Natural killer cell (primary cell): Measurements from ENCODE around the gene CDK14. TPM values are rescaled to one million over a fixed set of nuclear protein-coding genes. Genes with fewer than 3 reads are reported as not detected.

Source experiments
- ATAC-seq, 3 donors: fragments of 150-1000 bp in 2 of 3; fragments of 200-7000 bp in 1 of 3; cut with Tn5 transposase; 1 replicate in 1 of 3; 2 replicates in 2 of 3; pipeline ENCODE4 v1.10.0; 2021; ENCODE audit warnings: mild to moderate bottlenecking in 2 of 3, moderate library complexity in 2 of 3
- DNase-seq, 2 donors: peaks; one replicate each; pipeline versions ENCODE4 v3.0.0 to v3.0.0-alpha.2; 2013 to 2021; ENCODE audit warnings: mixed read lengths in 1 of 2
- H3K27ac ChIP-seq: one replicate; pipeline ENCODE4 v1.5.1; 2013; ENCODE audit warnings: mild to moderate bottlenecking, low read length
- H3K27me3 ChIP-seq: one replicate; pipeline ENCODE4 v1.6.1; 2013; ENCODE audit warnings: low read length; ENCODE audit not compliant: control insufficient read depth, insufficient read depth
- H3K36me3 ChIP-seq: one replicate; pipeline ENCODE4 v1.6.1; 2013; ENCODE audit warnings: low read length; ENCODE audit not compliant: control insufficient read depth, insufficient read depth
- H3K4me1 ChIP-seq: one replicate; pipeline ENCODE4 v1.6.1; 2013; ENCODE audit warnings: low read length; ENCODE audit not compliant: control insufficient read depth, insufficient read depth
- H3K4me3 ChIP-seq: one replicate; pipeline ENCODE4 v1.5.1; 2013; ENCODE audit warnings: low read length
- H3K9me3 ChIP-seq: one replicate; pipeline ENCODE4 v1.6.1; 2013; ENCODE audit warnings: low read length; ENCODE audit not compliant: control insufficient read depth, insufficient read depth
- H3K27ac Mint-ChIP-seq, 2 donors: one replicate each; pipeline ENCODE4 v1.8.0; 2022; ENCODE audit warnings: mild to moderate bottlenecking in 2 of 2, mixed read lengths in 2 of 2, moderate library complexity in 1 of 2
- H3K27me3 Mint-ChIP-seq, 2 donors: one replicate each; pipeline ENCODE4 v1.8.0; 2022; ENCODE audit warnings: low read depth in 2 of 2, mixed read lengths in 2 of 2
- H3K36me3 Mint-ChIP-seq: one replicate; pipeline ENCODE4 v1.8.0; 2022; ENCODE audit warnings: mixed read lengths
- H3K4me1 Mint-ChIP-seq, 2 donors: one replicate each; pipeline ENCODE4 v1.8.0; 2022; ENCODE audit warnings: mixed read lengths in 2 of 2
- H3K4me3 Mint-ChIP-seq: one replicate; pipeline ENCODE4 v1.8.0; 2022; ENCODE audit warnings: mild to moderate bottlenecking, moderate library complexity, mixed read lengths
- H3K9me3 Mint-ChIP-seq, 2 donors: one replicate each; pipeline ENCODE4 v1.8.0; 2022; ENCODE audit warnings: mixed read lengths in 2 of 2
- CTCF ChIP-seq: fragments of 200-600 bp; IDR thresholded peaks from one replicate; pipeline ENCODE4 v1.8.0; 2022; ENCODE audit warnings: antibody characterized with exemption
- WGBS: methylation state at CpG from one replicate; pipeline ENCODE4 v1.1.7; 2013; ENCODE audit warnings: missing lambda C conversion rate; ENCODE audit not compliant: insufficient coverage; 5-methylcytosine and 5-hydroxymethylcytosine counted together
- intact Hi-C: fragments of 100-400 bp; cut with micrococcal nuclease; formaldehyde crosslinking; loops from one replicate; pipeline ENCODE4 v1.14.2; 2022
- total RNA-seq, 4 donors: library from RNA; stranded (reverse); fragments of 120-200 nt in 1 of 4; gene quantifications; one replicate each; pipeline versions ENCODE4 v1.2.3 to v1.2.4, GENCODE V29; 2013 to 2022

Gene CDK14
- total RNA-seq, 3 donors from 2014 or later (not counting 1 experiment from before 2014, with no cell fraction given), result 1.2 to 12.5 (median 1.9) TPM

DNA sequence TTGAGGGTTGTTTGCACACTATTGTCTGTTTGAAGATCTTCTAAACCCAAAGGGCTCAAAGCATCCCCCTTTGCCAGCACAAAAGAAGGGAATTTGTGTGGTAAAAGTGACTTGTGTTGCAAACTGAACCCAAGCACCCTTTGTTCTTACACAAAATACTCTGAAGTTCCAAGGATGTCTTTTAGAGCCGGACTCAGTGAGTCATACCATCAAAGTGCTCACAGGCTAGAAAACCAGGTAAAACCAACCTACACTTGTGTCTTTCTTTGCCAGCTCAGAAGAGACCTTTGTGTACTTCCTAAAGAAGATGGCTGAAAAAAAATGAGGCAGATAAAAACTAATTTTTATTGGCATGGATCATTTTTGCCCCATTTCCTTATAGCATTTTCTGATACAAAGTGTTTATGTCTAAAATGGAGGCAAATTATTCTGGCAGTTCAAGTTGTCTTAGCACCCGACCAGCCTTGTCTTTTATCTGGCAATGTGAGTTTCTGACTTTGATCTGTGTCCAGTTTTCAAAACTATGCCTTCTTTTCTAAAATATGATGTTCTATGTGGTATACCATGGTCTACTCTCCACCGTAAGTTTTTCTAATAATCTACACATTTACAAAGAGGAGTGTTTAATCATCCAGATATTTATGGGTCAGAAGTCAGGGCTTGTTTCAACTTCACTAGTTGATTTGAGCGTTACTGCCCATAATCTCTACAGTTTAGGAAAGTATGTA lies 539.7 kb downstream of the CDK14 start:
- H3K4me3 ChIP-seq, result no peak overlapping the region
- intact Hi-C loops, result no loop called here
- TF ChIP-seq CTCF, result no peak
- Mint-ChIP-seq H3K4me1 (no peaks in the 10 kb centered on the region), H3K27me3 (no peaks in the 10 kb centered on the region), H3K4me3 (no peak overlapping the region), H3K36me3 (no peaks in the 10 kb centered on the region), H3K27ac (no peak overlapping the region), H3K9me3 (peaks cover 3% of the 10 kb centered on the region in 2 donors)
- DNase-seq (no peak), ATAC-seq (no peak)
- H3K27me3 ChIP-seq, result no peaks in the 10 kb centered on the region
- H3K27ac ChIP-seq, result no peak overlapping the region
- no peaks in the 10 kb centered on the region for H3K4me1 ChIP-seq
- no peaks in the 10 kb centered on the region for H3K36me3 ChIP-seq
- WGBS, result 81% methylated on average over 2 of the region's 4 CpGs
- H3K9me3 ChIP-seq, result no peaks in the 10 kb centered on the region

GRCh38 chr7:91137153-91137787 lies 541.1 kb downstream of the CDK14 start:
- Mint-ChIP-seq H3K27ac (no peak overlapping the region), H3K36me3 (no peaks in the 10 kb centered on the region), H3K27me3 (no peaks in the 10 kb centered on the region), H3K9me3 (peaks cover 0 to 3% of the 10 kb centered on the region in 2 donors), H3K4me1 (no peaks in the 10 kb centered on the region), H3K4me3 (no peak overlapping the region)
- intact Hi-C loops, result no loop called here
- H3K4me1 ChIP-seq, result no peaks in the 10 kb centered on the region
- no peak for ATAC-seq
- no peaks in the 10 kb centered on the region for H3K36me3 ChIP-seq
- H3K4me3 ChIP-seq, result no peak overlapping the region
- no peak for DNase-seq
- WGBS, result 94% methylated on average over 1 of the region's 3 CpGs
- no peaks in the 10 kb centered on the region for H3K9me3 ChIP-seq
- no peak overlapping the region for H3K27ac ChIP-seq
- TF ChIP-seq CTCF, result no peak
- no peaks in the 10 kb centered on the region for H3K27me3 ChIP-seq

GRCh38 chr7:91137788-91138368 lies 541.8 kb downstream of the CDK14 start:
- Histone ChIP-seq H3K9me3 (no peaks in the 10 kb centered on the region), H3K4me1 (no peaks in the 10 kb centered on the region), H3K27me3 (no peaks in the 10 kb centered on the region), H3K27ac (no peak overlapping the region), H3K36me3 (no peaks in the 10 kb centered on the region), H3K4me3 (no peak overlapping the region)
- no peak overlapping the region for H3K27ac Mint-ChIP-seq
- 100% methylated on average over 1 of the region's 1 CpG for WGBS
- TF ChIP-seq CTCF, result no peak
- ATAC-seq (no peak), DNase-seq (no peak)
- H3K4me1 Mint-ChIP-seq, result no peaks in the 10 kb centered on the region
- no peak overlapping the region for H3K4me3 Mint-ChIP-seq
- H3K27me3 Mint-ChIP-seq, result no peaks in the 10 kb centered on the region
- H3K9me3 Mint-ChIP-seq, result peaks cover 0 to 3% of the 10 kb centered on the region in 2 donors
- intact Hi-C loops, result no loop called here
- H3K36me3 Mint-ChIP-seq, result no peaks in the 10 kb centered on the region
